HG03432 (cell line): ENCODE data around the gene SOCS6.
A peak's percentile ranks its signal among the peaks of the same experiment; 100 is the strongest.
"Not testable (repeated sequence)": the region's sequence is repeated elsewhere in the genome, so short reads cannot be mapped to it uniquely, and the experiment has no call there.

Experiments
- ATAC-seq: cut with Tn5 transposase; IDR thresholded peaks from one replicate; pipeline ENCODE4 v1.9.1; 2021; ENCODE audit warnings: mild to moderate bottlenecking, moderate library complexity; ENCODE audit not compliant: unreplicated experiment

Gene SOCS6

GRCh38 chr18:70354771-70355170 lies 65.9 kb downstream of the SOCS6 start:
- ATAC-seq: no peak

DNA sequence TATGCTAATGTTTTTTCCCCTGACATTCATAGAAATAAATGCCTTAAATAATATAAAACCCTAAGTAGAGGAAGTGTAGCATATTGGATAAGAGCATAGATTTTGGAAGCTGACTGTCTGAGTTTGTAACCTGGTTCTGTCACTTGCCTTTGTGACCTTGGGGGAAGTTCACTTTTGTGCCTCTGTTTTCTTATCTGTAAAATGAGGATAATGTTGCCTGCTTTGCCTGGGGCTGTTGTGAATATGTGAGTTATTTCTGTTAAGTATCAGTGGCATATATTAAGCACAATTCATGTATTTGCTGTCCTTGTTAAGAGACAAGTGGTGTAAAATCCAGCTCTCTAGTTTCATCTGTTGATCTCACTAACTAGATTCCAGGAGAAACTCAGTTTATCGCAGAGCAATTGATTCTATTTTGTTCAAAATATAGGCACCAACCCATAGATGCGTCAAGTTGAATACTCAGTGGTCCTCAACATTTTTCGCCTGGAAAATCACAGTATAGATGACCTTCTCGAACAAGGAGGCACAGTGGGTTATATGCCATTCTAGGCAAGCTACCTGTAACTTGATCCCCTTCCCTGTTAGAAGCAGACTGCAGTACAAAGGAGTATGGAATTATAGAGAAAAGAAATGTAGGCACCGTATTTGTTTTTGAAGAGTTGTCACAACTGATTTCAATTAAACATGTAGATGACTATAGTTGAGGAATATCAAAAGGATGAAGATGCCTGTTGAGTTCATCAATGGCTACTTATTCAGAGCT lies 67.0 kb downstream of the SOCS6 start:
- no peak for ATAC-seq

DNA sequence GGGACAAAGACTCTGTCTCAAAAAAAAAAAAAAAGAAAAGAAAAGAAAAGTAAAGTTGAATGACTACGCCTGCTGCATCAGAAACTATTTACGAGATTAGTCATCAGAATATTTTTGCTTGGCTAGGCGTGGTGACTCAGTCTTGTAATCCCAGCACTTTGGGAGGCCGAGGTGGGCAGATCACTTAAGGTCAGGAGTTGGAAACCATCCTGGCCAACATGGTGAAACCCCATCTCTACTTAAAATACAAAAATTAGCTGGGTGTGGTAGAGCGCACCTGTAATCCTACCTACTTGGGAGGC lies 69.2 kb downstream of the SOCS6 start:
- peak; percentile 94 for ATAC-seq

GRCh38 chr18:70359071-70359470 lies 70.2 kb downstream of the SOCS6 start:
- no peak for ATAC-seq

- ATAC-seq: no peak
These were observed 73.4 kb downstream of the SOCS6 start for GRCh38 chr18:70362258-70362657.

DNA sequence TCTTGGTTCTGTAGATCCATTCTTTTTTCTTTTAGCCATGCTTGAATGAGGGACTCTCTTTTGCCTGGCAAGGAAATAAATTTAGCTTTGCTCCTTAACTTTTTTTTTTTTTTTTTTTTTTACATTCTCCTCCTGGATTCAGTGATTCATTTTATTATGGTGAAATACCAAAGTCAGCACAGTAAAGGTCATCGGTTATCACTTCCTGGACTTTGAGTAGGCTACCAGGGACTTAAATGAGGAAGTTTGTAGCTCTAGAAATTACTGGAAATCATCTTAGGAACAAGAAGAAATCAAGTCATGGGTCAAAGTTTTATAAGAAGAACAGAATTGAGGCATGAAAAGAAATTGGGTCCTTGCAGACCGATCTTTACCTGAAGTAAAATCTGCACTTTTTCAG lies 75.0 kb downstream of the SOCS6 start:
- ATAC-seq: no peak

- ATAC-seq: no peak
These were observed 76.5 kb downstream of the SOCS6 start for GRCh38 chr18:70365361-70365760.

DNA sequence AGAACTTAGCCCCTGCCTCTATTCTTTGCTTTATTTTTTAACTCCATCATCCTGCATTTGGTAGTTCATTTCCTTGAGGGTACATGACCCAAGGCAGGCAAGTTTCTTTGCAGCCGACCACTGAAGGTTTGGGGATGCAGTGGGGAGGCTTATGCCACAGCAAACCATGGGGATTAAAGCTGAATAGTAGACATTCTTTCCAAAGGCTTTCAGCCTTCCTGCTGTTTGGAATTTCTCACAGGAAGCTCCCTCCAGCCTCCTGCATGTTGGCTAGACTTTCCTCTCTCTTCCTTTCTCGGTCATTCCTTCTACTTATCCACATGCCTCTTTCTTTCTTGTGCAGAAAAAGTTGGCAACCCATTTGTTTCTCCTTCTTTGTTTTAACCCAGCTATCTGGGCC lies 77.3 kb downstream of the SOCS6 start:
- no peak for ATAC-seq

DNA sequence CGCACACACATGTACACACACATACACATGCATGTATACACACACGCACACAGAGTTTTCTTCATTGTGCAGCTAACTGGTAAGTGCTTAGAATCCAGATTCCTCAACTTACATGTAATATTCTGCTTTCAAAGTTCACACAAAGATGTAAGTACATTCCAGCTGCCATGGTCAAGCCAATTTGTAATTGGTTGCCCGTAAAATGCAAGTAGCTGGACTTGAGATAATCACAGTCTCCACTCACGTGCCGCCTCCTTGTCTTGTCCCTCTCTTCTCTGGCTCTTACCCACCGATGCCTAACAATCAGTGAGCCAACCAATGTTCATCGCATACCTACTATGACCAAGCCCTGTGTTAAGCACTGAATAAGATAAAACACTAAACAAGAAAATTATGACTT lies 77.8 kb downstream of the SOCS6 start:
- ATAC-seq: no peak

GRCh38 chr18:70367344-70367743 lies 78.5 kb downstream of the SOCS6 start:
- not testable (repeated sequence) for ATAC-seq

DNA sequence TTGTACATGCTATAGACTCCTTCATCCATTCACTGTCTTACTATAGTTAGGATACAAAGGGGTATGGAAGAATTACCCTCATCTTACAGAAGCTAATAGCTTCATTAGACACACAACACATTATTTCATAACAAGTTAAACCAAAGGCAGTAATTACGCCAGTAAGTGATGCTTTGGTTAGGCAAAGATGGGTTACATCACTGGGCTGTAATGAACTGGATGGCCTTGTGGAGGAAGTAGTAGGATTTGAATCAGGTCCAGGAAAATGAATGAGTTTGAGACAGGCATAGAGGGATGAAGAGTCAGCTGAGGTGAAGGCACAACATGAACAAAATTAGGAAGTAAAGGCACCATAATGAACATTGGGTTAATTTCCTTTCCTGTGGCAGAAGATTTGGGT lies 80.1 kb downstream of the SOCS6 start:
- ATAC-seq: no peak

DNA sequence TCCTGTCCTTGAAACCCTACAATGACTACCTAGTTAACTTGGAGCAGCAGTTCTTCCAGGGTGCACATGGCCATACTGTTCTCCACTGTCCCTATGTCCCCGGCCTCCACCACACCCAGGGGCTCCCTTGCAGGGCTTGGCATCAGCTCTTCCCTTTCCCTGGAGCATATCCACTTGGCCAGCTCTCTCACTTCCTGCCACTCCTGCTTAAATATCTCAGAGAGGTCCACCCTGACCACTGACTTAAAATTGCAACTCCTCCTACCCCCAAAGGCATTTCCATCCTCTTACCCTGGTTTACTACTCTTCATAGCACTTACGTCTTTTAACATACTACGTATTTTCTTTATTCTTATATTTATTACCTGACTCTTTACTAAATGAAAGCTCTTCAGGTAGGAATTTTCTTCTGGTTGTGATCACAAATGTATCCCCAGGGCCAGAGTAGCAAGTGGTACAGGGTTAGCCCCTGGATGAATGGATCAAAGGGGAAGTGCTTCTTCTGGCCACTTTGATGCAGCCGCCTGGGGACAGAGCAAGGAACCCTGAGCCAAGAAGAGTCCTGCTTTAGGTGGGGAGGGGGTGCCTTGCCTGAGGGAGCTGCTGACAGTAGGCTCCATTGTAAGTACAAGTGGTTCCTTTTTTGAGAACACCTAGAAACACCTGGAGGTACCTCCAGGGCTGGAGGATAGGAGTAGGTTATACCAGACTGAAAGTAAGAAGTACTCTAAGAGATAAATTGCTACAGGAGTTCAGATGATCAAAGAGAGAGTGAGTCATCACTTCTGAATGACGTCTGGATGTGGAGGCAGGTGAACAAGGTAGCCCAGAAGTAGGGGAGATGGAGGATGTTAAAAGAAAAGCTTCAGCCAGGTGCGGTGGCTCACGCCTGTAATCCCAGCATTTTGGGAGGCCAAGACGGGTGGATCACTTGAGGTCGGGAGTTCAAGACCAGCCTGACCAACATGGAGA lies 82.2 kb downstream of the SOCS6 start:
- no peak for ATAC-seq

DNA sequence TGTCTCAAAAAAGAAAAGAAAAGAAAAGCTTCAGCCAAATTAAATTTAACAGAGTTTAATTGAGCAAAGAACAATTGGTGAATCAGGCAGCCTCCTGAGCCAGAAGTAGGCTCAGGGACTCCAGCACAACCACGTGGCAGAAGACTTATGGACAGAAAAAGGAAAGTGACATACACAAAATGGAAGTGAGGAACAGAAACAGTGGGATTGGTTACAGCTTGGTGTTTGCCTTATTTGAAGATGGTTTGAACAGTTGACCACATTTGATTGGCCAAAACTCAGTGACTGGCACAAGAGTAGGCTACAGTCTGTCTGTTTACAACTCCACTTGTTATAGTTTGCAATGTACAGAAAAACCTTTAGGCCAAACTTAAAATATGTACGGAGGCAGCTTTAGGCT lies 83.1 kb downstream of the SOCS6 start:
- ATAC-seq: no peak

GRCh38 chr18:70372450-70373041 lies 83.7 kb downstream of the SOCS6 start:
- ATAC-seq: no peak

DNA sequence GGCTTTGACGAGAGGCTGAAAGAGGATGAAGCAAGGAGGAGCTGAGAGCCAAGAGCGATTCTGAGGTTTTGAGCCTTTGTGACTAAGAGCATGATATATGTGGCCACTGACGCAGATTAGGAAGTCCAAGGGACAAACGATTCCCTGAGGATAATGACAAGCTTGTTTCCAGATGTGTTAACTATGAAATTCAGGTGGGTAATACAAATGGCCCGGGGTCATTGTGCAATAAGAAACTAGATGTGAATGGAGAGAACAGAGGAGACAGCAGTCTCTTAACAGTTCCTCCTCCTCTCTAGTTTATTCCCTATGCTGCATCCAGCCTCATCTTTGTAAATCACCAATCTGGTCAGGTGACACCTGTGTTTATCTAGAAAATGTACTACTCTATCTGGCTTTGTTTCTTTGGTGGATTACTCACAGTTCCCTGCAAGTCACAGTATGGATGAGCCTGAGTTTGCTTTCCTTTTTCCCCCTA lies 84.2 kb downstream of the SOCS6 start:
- ATAC-seq: no peak

GRCh38 chr18:70374154-70374553 lies 85.3 kb downstream of the SOCS6 start:
- ATAC-seq: no peak

- no peak for ATAC-seq
These were observed 87.5 kb downstream of the SOCS6 start for GRCh38 chr18:70376137-70376913.

DNA sequence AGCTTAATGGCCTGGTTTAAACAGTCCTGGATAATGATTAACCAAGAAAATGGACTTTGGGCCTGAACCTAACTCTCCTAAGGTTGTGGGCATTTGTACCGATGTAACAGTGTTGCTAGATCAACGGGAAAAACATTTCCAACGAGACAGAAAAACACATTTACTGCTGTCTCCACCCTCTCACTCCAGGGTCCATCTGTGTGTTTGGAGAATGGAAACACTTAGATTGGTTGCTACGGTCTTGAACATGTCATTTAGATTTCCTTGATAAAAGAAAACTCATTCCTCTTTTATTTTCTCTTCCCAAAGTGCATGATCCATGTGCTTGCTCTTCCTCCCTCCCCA lies 88.0 kb downstream of the SOCS6 start:
- no peak for ATAC-seq

DNA sequence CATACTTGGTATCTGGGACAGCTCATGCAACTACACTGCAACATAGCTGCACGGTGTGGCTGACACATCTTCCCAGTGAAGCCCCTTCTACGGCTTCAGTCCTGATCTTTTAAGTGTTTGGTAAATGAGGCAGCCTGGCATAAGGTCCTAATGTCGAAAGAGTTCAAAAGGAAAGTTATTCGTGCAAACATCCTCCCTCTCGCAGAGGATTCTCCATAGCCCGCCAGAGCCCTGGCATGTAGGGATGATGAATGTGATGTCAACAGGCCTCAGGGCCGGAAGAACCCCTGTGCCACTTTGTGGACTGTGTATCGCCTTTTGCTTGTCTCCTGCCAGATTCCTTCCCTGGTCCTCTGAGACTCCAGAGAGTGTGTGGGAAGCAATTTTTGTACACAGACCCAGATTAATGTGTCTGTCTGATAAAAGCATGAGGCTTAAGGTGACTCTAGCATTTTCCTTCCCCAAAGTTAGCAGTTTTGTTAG lies 88.5 kb downstream of the SOCS6 start:
- ATAC-seq: no peak

- ATAC-seq: no peak
These were observed 89.2 kb downstream of the SOCS6 start for GRCh38 chr18:70377857-70378701.
